ENCODE measurements around the gene PACSIN3.

PACSIN3 gene

DNA sequence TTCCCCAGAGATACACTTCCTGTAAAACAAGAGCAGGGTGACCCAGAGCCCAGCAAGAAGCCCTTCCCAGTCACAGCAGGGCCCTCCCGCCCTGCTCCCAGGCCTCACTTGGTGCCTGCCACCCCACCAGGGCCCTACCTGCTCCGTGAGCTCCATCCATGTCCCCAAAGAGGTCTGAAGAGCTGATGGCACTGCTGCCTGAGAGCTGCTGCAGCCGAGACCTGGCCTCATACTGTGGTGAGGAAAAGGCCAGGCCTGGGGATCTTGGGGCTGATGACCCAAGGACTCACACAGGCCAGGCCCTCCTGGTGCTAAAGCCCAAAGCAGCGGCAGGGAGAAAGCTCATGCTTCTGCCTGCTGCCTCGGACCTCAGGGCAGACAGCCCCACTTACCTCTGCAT is 19.9 kb downstream of the PACSIN3 start:
- Histone ChIP-seq H3K9ac (no peak overlapping the region), H3K9me3 (ENCODE audit: control insufficient read depth, low read length) (no peaks in the 10 kb centered on the region), H3K4me3 (ENCODE audit: low read depth, low read length) (no peak overlapping the region), H3K27me3 (ENCODE audit: control insufficient read depth, insufficient read depth, low read length) (no peaks in the 10 kb centered on the region), H3K79me2 (no peaks in the 10 kb centered on the region), H3K4me2 (ENCODE audit: low read length) (no peak overlapping the region), H2AFZ (no peak overlapping the region), H3K36me3 (ENCODE audit: control insufficient read depth, insufficient read depth, low read length) (no peaks in the 10 kb centered on the region), H3K27ac (no peak overlapping the region), H3K4me1 (no peaks in the 10 kb centered on the region)
- TF ChIP-seq, protein P1, sequence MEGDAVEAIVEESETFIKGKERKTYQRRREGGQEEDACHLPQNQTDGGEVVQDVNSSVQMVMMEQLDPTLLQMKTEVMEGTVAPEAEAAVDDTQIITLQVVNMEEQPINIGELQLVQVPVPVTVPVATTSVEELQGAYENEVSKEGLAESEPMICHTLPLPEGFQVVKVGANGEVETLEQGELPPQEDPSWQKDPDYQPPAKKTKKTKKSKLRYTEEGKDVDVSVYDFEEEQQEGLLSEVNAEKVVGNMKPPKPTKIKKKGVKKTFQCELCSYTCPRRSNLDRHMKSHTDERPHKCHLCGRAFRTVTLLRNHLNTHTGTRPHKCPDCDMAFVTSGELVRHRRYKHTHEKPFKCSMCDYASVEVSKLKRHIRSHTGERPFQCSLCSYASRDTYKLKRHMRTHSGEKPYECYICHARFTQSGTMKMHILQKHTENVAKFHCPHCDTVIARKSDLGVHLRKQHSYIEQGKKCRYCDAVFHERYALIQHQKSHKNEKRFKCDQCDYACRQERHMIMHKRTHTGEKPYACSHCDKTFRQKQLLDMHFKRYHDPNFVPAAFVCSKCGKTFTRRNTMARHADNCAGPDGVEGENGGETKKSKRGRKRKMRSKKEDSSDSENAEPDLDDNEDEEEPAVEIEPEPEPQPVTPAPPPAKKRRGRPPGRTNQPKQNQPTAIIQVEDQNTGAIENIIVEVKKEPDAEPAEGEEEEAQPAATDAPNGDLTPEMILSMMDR (IDR thresholded peaks at IDR 0.05): no peak

DNA sequence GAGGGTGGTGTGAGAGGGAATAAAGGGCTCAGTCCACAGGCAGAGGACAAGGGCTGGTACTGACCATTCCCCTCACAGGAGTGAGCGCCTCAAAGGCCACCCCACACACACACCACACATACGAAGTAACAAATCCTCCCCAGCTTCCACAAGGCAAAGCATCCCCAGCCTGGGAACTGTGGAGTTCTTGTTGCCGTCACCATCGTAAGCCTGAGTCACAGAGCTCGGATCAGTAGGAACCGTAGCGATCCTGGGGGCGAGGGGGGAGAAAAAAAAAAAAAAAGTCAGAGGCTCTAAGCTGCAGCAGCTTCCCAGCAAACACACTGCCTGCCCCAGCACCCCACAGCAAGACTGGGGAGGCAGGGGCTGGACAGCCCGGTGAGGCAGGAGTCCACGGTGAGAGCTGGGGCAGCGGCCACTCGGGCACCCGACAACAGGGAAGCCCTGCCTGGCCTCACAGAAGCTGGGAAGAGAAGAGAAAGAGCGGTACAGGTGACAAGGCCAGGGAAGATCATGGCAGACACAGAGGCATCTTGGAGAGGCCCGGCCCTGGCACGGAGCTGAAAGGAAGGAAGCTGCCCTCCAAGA is 20.9 kb downstream of the PACSIN3 start:
- H3K27me3 ChIP-seq (ENCODE audit: control insufficient read depth, insufficient read depth, low read length): no peaks in the 10 kb centered on the region
- TF ChIP-seq, protein P1 (IDR thresholded peaks at IDR 0.05): no peak
- H3K4me2 ChIP-seq (ENCODE audit: low read length): no peak overlapping the region
- no peaks in the 10 kb centered on the region for H3K9me3 ChIP-seq (ENCODE audit: control insufficient read depth, low read length)
- no peak overlapping the region for H2AFZ ChIP-seq
- H3K4me3 ChIP-seq (ENCODE audit: low read depth, low read length): no peak overlapping the region
- H3K9ac ChIP-seq: no peak overlapping the region
- no peaks in the 10 kb centered on the region for H3K79me2 ChIP-seq
- no peaks in the 10 kb centered on the region for H3K36me3 ChIP-seq (ENCODE audit: control insufficient read depth, insufficient read depth, low read length)
- H3K4me1 ChIP-seq: no peaks in the 10 kb centered on the region
- H3K27ac ChIP-seq: no peak overlapping the region

DNA sequence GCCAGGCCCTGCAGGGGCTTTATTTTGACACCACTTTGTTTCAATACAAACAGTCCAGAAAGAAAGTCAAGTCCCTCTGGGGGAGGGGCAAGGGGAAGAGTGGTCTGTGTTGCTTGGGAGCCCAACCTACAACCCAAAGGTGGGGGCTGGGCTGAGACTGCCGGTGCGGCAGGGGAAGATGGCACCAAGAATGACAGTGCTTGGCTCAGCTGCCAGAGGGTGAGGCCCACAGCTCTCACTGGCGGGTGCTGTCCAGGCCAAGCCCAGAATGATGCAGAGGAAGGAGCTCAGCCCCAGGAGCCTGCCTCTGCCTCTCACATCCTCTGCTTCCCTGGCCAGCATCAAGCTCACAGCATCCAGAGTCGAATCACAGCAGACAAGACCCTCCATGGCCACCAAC is 21.9 kb downstream of the PACSIN3 start:
- H3K9ac ChIP-seq: no peak overlapping the region
- no peaks in the 10 kb centered on the region for H3K27me3 ChIP-seq (ENCODE audit: control insufficient read depth, insufficient read depth, low read length)
- TF ChIP-seq, protein P1 (IDR thresholded peaks at IDR 0.05): no peak
- no peaks in the 10 kb centered on the region for H3K9me3 ChIP-seq (ENCODE audit: control insufficient read depth, low read length)
- H3K36me3 ChIP-seq (ENCODE audit: control insufficient read depth, insufficient read depth, low read length): no peaks in the 10 kb centered on the region
- no peak overlapping the region for H3K4me2 ChIP-seq (ENCODE audit: low read length)
- no peak overlapping the region for H3K4me3 ChIP-seq (ENCODE audit: low read depth, low read length)
- no peaks in the 10 kb centered on the region for H3K79me2 ChIP-seq
- no peak overlapping the region for H3K27ac ChIP-seq
- H3K4me1 ChIP-seq: no peaks in the 10 kb centered on the region
- no peak overlapping the region for H2AFZ ChIP-seq

DNA sequence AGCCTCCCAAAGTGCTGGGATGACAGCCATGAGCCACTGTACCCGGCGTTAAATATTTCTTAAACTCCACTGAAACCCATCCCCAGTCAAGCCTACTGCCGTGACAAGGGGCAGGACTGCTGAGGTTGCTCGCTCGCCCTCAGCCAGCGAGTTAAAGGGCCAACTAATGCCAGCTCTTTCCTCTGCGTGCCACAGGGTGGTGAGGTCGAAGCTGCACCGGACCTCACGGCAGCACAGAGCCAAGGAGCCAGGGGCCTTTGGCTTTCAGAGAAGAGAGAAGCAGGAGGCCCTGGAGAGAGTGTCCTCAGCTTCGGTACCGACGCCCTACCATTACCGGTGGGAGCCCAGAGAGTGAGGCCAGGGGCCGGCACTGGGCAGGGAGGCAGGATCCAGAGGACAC is 22.3 kb downstream of the PACSIN3 start:
- no peaks in the 10 kb centered on the region for H3K27me3 ChIP-seq (ENCODE audit: control insufficient read depth, insufficient read depth, low read length)
- no peaks in the 10 kb centered on the region for H3K4me1 ChIP-seq
- no peaks in the 10 kb centered on the region for H3K36me3 ChIP-seq (ENCODE audit: control insufficient read depth, insufficient read depth, low read length)
- H3K9ac ChIP-seq: no peak overlapping the region
- no peaks in the 10 kb centered on the region for H3K9me3 ChIP-seq (ENCODE audit: control insufficient read depth, low read length)
- H3K4me3 ChIP-seq (ENCODE audit: low read depth, low read length): no peak overlapping the region
- H2AFZ ChIP-seq: no peak overlapping the region
- TF ChIP-seq, protein P1 (IDR thresholded peaks at IDR 0.05): no peak
- no peak overlapping the region for H3K4me2 ChIP-seq (ENCODE audit: low read length)
- H3K27ac ChIP-seq: no peak overlapping the region
- no peaks in the 10 kb centered on the region for H3K79me2 ChIP-seq

DNA sequence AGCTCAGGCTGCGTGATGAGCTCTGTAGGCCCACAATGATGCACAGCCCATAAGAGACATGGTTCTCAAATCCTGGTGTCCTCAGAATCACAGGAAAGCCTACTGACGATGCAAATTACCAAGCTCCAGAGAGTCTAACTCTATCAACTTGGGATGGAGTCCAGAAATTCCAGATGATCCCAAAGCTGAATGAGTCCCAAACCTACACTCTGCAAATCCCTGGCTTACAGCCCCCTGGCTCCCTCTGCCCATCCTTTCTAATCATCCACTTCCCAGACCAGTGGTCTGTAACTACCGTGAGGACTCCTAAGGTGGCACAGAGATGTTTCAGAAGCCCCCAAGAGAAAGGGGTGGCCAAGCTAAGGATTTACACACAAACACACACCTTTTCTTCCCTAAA is 23.0 kb downstream of the PACSIN3 start:
- Histone ChIP-seq H3K4me1 (no peaks in the 10 kb centered on the region), H3K9ac (no peak overlapping the region), H3K79me2 (no peaks in the 10 kb centered on the region), H3K27me3 (ENCODE audit: control insufficient read depth, insufficient read depth, low read length) (no peaks in the 10 kb centered on the region), H3K36me3 (ENCODE audit: control insufficient read depth, insufficient read depth, low read length) (no peaks in the 10 kb centered on the region), H3K4me2 (ENCODE audit: low read length) (no peak overlapping the region), H3K4me3 (ENCODE audit: low read depth, low read length) (no peak overlapping the region), H2AFZ (no peak overlapping the region), H3K9me3 (ENCODE audit: control insufficient read depth, low read length) (no peaks in the 10 kb centered on the region), H3K27ac (no peak overlapping the region)
- TF ChIP-seq, protein P1 (IDR thresholded peaks at IDR 0.05): no peak

All from parathyroid adenoma (tissue), 2 donors.